ENCODE data around the gene CD8B. TPM values are rescaled to one million over a fixed set of nuclear protein-coding genes. Genes with fewer than 3 reads are reported as not detected.

CD8B gene
- total RNA-seq, 4 donors from 2014 or later: 1.2 to 1.6 TPM; not detected in 2

DNA sequence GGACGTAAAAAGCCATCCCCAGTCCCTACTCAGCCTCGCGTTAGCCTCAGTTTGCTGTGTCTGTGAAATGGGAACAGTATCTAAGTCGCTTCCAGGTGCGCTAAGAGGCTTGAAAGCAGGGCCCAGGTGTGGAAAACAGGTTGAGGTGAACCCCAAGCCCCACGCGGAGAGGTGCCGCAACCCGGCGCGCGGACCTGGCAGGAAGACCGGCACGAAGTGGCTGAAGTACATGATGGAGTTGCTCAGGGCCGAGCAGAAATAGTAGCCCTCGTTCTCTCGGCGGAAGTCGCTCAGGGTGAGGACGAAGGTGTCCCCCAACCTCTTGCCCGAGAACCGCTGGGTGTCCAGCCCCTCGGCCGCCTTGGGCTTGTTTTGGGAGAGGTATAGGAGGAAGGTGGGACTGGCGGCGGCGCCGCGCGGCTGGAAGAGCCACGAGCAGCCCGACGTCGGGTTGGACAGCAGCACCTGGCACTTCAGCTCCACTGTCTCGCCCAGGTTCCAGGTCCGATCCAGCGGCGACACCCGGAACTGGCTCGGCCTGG, 71.5 kb downstream of the CD8B start:
- no peaks in the 10 kb centered on the region for H3K9me3 ChIP-seq
- H3K4me1 ChIP-seq: peaks cover 37% of the 10 kb centered on the region
- peak overlapping the region; percentile 32 for H3K4me3 ChIP-seq
- no peaks in the 10 kb centered on the region for H3K36me3 ChIP-seq
- H3K27ac ChIP-seq: no peak overlapping the region
- TF ChIP-seq POLR2AphosphoS5 (IDR thresholded peaks at IDR 0.05): no peak
- TF ChIP-seq, protein P1, sequence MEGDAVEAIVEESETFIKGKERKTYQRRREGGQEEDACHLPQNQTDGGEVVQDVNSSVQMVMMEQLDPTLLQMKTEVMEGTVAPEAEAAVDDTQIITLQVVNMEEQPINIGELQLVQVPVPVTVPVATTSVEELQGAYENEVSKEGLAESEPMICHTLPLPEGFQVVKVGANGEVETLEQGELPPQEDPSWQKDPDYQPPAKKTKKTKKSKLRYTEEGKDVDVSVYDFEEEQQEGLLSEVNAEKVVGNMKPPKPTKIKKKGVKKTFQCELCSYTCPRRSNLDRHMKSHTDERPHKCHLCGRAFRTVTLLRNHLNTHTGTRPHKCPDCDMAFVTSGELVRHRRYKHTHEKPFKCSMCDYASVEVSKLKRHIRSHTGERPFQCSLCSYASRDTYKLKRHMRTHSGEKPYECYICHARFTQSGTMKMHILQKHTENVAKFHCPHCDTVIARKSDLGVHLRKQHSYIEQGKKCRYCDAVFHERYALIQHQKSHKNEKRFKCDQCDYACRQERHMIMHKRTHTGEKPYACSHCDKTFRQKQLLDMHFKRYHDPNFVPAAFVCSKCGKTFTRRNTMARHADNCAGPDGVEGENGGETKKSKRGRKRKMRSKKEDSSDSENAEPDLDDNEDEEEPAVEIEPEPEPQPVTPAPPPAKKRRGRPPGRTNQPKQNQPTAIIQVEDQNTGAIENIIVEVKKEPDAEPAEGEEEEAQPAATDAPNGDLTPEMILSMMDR (IDR thresholded peaks at IDR 0.05): no peak
- TF ChIP-seq POLR2A (IDR thresholded peaks at IDR 0.05): no peak
- no peak for TF ChIP-seq EP300 (IDR thresholded peaks at IDR 0.05)
- H3K27me3 ChIP-seq: peaks cover 66% of the 10 kb centered on the region
- WGBS: 8% methylated on average over 17 of the region's 40 CpGs
- DNase-seq (ENCODE audit: low spot score in 2 of 2): no peak

DNA sequence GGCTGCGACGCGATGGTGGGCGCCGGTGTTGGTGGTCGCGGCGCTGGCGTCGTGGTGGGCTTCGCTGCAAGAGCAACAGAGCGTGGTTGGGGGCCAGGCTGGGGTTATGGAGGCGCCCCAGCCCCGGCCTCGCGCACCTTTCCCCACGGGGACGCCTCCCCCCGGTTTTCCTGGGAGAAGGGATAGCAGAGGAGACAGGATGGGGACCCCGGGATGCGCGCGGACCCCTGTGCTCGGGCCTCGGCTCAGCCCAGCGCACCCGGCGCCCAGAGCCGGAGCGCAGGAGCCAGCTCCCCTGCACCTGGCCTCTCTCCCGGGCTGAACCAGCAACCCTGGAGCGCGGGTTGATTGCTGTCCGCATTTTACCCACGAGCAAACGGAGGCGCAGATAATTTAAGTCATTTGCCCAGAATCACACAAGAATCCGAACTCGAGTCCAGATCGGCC, 72.0 kb downstream of the CD8B start:
- Histone ChIP-seq H3K4me3 (peak overlapping the region; percentile 17), H3K27me3 (peaks cover 61% of the 10 kb centered on the region), H3K36me3 (no peaks in the 10 kb centered on the region), H3K27ac (no peak overlapping the region), H3K9me3 (no peaks in the 10 kb centered on the region), H3K4me1 (peaks cover 37% of the 10 kb centered on the region)
- TF ChIP-seq POLR2AphosphoS5 (IDR thresholded peaks at IDR 0.05): no peak
- TF ChIP-seq POLR2A (IDR thresholded peaks at IDR 0.05): no peak
- no peak for TF ChIP-seq EP300 (IDR thresholded peaks at IDR 0.05)
- WGBS: 18% methylated on average over 16 of the region's 40 CpGs
- DNase-seq (ENCODE audit: low spot score in 2 of 2): no peak

DNA sequence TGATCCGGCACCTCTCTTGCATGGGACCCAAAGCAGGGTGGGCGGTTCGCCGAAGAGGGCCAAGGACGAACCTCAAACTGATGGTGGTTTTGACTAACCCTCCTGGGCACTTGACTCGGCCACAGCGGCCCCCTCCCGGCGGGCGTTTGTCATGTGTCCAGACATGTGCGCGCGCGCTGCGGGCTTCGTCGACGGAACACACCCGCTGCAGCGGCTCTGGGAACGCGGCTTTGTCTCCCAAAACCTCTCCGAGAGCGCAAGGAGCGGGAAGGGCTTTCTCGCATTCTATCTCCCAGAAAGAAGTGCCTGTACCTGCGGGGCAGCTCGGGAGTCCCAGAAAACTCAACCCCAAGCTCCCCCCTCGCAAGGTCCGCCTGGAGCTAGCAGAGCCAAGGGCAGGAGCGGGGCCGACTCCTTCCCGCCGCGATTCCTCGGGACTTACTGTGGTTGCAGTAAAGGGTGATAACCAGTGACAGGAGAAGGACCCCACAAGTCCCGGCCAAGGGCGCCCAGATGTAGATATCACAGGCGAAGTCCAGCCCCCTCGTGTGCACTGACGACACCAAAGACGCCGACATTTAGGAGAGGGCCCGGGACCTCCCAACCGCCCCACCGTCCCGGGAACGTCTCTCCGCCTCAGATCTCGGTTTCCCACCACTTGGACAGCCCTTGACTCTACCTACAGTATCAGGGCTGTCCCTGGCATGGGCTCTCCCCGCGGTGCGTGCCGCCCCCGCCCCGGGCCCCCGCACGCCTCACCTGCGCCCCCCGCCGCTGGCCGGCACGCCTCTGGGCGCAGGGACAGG, 72.6 kb downstream of the CD8B start:
- no peak overlapping the region for H3K27ac ChIP-seq

DNA sequence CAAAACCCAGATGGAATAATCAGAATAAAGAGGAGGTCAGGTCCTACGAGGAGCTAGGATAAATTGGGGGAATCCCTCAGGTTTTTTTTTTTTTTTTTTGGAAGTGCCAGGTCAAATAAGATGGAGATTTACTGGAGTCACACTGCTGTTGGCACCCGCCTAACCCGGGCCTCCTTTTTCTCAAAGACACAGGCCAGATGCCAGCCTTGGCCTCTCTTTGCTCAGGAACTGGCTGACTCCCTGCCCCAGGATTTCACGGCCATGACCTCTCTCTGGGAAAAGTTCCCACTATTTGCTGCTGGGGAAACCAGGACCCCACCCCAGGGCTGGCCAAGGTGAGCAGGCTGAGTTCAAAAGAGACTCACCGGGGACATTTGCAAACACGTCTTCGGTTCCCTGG, 73.5 kb downstream of the CD8B start:
- TF ChIP-seq POLR2AphosphoS5 (IDR thresholded peaks at IDR 0.05): no peak
- TF ChIP-seq EP300 (IDR thresholded peaks at IDR 0.05): no peak
- TF ChIP-seq, protein P1 (IDR thresholded peaks at IDR 0.05): no peak
- no peak for TF ChIP-seq POLR2A (IDR thresholded peaks at IDR 0.05)
- WGBS: 44% methylated on average over 7 of the region's 7 CpGs
- no peak overlapping the region for H3K4me3 ChIP-seq
- no peak overlapping the region for H3K27ac ChIP-seq
- H3K27me3 ChIP-seq: peaks cover 45% of the 10 kb centered on the region
- no peaks in the 10 kb centered on the region for H3K36me3 ChIP-seq
- no peaks in the 10 kb centered on the region for H3K9me3 ChIP-seq
- no peak for DNase-seq (ENCODE audit: low spot score in 2 of 2)
- peaks cover 37% of the 10 kb centered on the region for H3K4me1 ChIP-seq

More for the DNA sequence above, 72.6 kb downstream of the CD8B start:
- peak in 1 of 2 donors; percentile 64 for DNase-seq (ENCODE audit: low spot score in 2 of 2)
- peaks cover 55% of the 10 kb centered on the region for H3K27me3 ChIP-seq
- peak overlapping the region; percentile 17 for H3K4me3 ChIP-seq
- no peaks in the 10 kb centered on the region for H3K9me3 ChIP-seq
- no peaks in the 10 kb centered on the region for H3K36me3 ChIP-seq
- peaks cover 37% of the 10 kb centered on the region for H3K4me1 ChIP-seq
- 9% methylated on average over 27 of the region's 64 CpGs for WGBS
- TF ChIP-seq EP300 (IDR thresholded peaks at IDR 0.05): no peak
- TF ChIP-seq, protein P1 (IDR thresholded peaks at IDR 0.05): no peak
- TF ChIP-seq POLR2A (IDR thresholded peaks at IDR 0.05): no peak
- no peak for TF ChIP-seq POLR2AphosphoS5 (IDR thresholded peaks at IDR 0.05)

- WGBS: 14% methylated on average over 2 of the region's 2 CpGs
- H3K27me3 ChIP-seq: peaks cover 42% of the 10 kb centered on the region
- TF ChIP-seq POLR2A (IDR thresholded peaks at IDR 0.05) (no peak), POLR2AphosphoS5 (IDR thresholded peaks at IDR 0.05) (no peak)
- H3K27ac ChIP-seq: no peak overlapping the region
- no peak for DNase-seq (ENCODE audit: low spot score in 2 of 2)
- no peak overlapping the region for H3K4me3 ChIP-seq
- H3K4me1 ChIP-seq: peaks cover 37% of the 10 kb centered on the region
- H3K36me3 ChIP-seq: no peaks in the 10 kb centered on the region
- no peaks in the 10 kb centered on the region for H3K9me3 ChIP-seq
Observed at GRCh38 chr2:86787736-86788135, 74.0 kb downstream of the CD8B start.

GRCh38 chr2:86786001-86786536, 75.6 kb downstream of the CD8B start:
- H3K36me3 ChIP-seq: no peaks in the 10 kb centered on the region
- H3K9me3 ChIP-seq: no peaks in the 10 kb centered on the region
- no peak overlapping the region for H3K4me3 ChIP-seq
- no peak overlapping the region for H3K27ac ChIP-seq
- TF ChIP-seq POLR2AphosphoS5 (IDR thresholded peaks at IDR 0.05): no peak
- TF ChIP-seq, protein P1 (IDR thresholded peaks at IDR 0.05): no peak
- TF ChIP-seq EP300 (IDR thresholded peaks at IDR 0.05): no peak
- no peak for TF ChIP-seq POLR2A (IDR thresholded peaks at IDR 0.05)
- H3K4me1 ChIP-seq: peaks cover 31% of the 10 kb centered on the region
- H3K27me3 ChIP-seq: peaks cover 26% of the 10 kb centered on the region
- no peak for DNase-seq (ENCODE audit: low spot score in 2 of 2)
- 35% methylated on average over 7 of the region's 10 CpGs for WGBS

Measured in suprapubic skin (tissue), 4 donors.